Measurements from ENCODE around the gene ABCA7.
"Not testable (repeated sequence)": the region's sequence is repeated elsewhere in the genome, so short reads cannot be mapped to it uniquely, and the experiment has no call there.

- TF ChIP-seq CTCF, EZH2phosphoT487 (IDR thresholded peaks at IDR 0.05; ENCODE audit: low read length): not testable (repeated sequence)
Observed at GRCh38 chr19:1023883-1024188, 16.1 kb upstream of the ABCA7 start.
